GM12878 (cell line): ENCODE measurements around the gene BNC2. TPM values are rescaled to one million over a fixed set of nuclear protein-coding genes. Genes with fewer than 3 reads are reported as not detected.

Experiments used
- ATAC-seq: fragments of 200-7000 bp; cut with Tn5 transposase; 3 replicates; pipeline ENCODE4 v1.9.1; 2020; ENCODE audit warnings: mild to moderate bottlenecking, moderate library complexity
- BruUV-seq: library from RNA; stranded (reverse); fragments of 400-500 nt; replicated peaks from 2 replicates; lab custom pipeline; 2021; lab: Mats Ljungman, UMichigan
- CTCF ChIA-PET: fragments of 300-600 bp; sonication (Branson Sonifier 250); formaldehyde crosslinking; extraction: SDS; loops from one replicate; lab custom pipeline; 2021; ENCODE audit warnings: inconsistent platforms; lab: Yijun Ruan, JAX
- POLR2A ChIA-PET: fragments of 350-600 bp; formaldehyde crosslinking; extraction: SDS; loops from one replicate; lab custom pipeline; 2021; ENCODE audit warnings: inconsistent platforms; lab: Charles Lee
- RAD21 ChIA-PET: fragments of 300-600 bp; sonication (Branson Sonifier 250); formaldehyde crosslinking; loops from one replicate; lab custom pipeline; 2023; ENCODE audit warnings: antibody characterized with exemption; ENCODE audit not compliant: unreplicated experiment; lab: Charles Lee
- SMC1A ChIA-PET: fragments of 300-600 bp; sonication (Branson Sonifier 250); formaldehyde crosslinking; loops from one replicate; lab custom pipeline; 2023; ENCODE audit not compliant: unreplicated experiment, uncharacterized antibody; lab: Charles Lee
- DNase-seq: peaks from one replicate; pipeline ENCODE4 v3.0.0-alpha.2; 2011; ENCODE audit warnings: low read depth, low spot score
- FAIRE-seq: peaks from 3 replicates; lab custom pipeline; 2011; peaks lifted over from hg19 to GRCh38; lab: Jason Lieb, UNC
- H2AFZ ChIP-seq: 2 replicates; pipeline ENCODE4 v1.6.0; 2011; ENCODE audit warnings: low read depth, low read length, control low read depth; ENCODE audit not compliant: control insufficient read depth
- H3K27ac ChIP-seq: 2 replicates; pipeline ENCODE4 v1.5.1; 2011; ENCODE audit warnings: control low read depth; ENCODE audit not compliant: control insufficient read depth, insufficient read depth
- H3K27me3 ChIP-seq, 2 experiments: replicated peaks in 1 of 2; 2 replicates each; pipeline versions ENCODE4 v1.6.0 to v1.6.1; 2011; ENCODE audit warnings: low read length in 1 of 2; ENCODE audit not compliant: control insufficient read depth in 2 of 2, insufficient read depth in 2 of 2
- H3K36me3 ChIP-seq, 2 experiments: 2 replicates each; pipeline ENCODE4 v1.5.1; 2011; ENCODE audit warnings: low read length in 1 of 2; ENCODE audit not compliant: control insufficient read depth in 2 of 2, insufficient read depth in 2 of 2
- H3K4me1 ChIP-seq: 2 replicates; pipeline ENCODE4 v1.6.1; 2011; ENCODE audit warnings: mild to moderate bottlenecking, low read length, moderate library complexity, mixed read lengths; ENCODE audit not compliant: control insufficient read depth, insufficient read depth
- H3K4me2 ChIP-seq: 2 replicates; pipeline ENCODE4 v1.6.0; 2011; ENCODE audit warnings: control low read depth; ENCODE audit not compliant: control insufficient read depth, insufficient read depth
- H3K4me3 ChIP-seq: fragments of 200-600 bp; sonication (generic); 2 replicates; pipeline ENCODE4 v1.5.1; 2016
- H3K79me2 ChIP-seq: 2 replicates; pipeline ENCODE4 v1.6.0; 2011; ENCODE audit warnings: low read length; ENCODE audit not compliant: control insufficient read depth, insufficient read depth
- H3K9ac ChIP-seq: 2 replicates; pipeline ENCODE4 v1.8.0; 2011; ENCODE audit warnings: low read length, control low read depth, mixed read lengths; ENCODE audit not compliant: control insufficient read depth, insufficient read depth
- H3K9me3 ChIP-seq: replicated peaks from 3 replicates; pipeline ENCODE4 v1.5.1; 2011; ENCODE audit warnings: mild to moderate bottlenecking, low read length; ENCODE audit not compliant: control insufficient read depth, insufficient read depth
- H4K20me1 ChIP-seq: 2 replicates; pipeline ENCODE4 v1.6.0; 2011; ENCODE audit not compliant: control insufficient read depth, insufficient read depth
- CHD2 ChIP-seq: IDR thresholded peaks from 2 replicates; pipeline ENCODE4 v1.6.1; 2011; ENCODE audit warnings: low read depth, low read length, improper control_type of control experiment, borderline replicate concordance
- EED ChIP-seq: sonication (generic); IDR thresholded peaks from 2 replicates; pipeline ENCODE4 v1.6.1; 2016; ENCODE audit warnings: antibody characterized with exemption, low read depth
- EP300 ChIP-seq, 2 experiments: fragments of 150-350 bp in 1 of 2; IDR thresholded peaks; 2 replicates each; pipeline ENCODE4 v1.6.1; 2011 to 2012; ENCODE audit warnings: low read depth in 2 of 2, low read length in 2 of 2, borderline replicate concordance in 1 of 2, improper control_type of control experiment in 1 of 2, inconsistent platforms in 1 of 2; ENCODE audit not compliant: control insufficient read depth in 1 of 2
- ETV6 ChIP-seq, 2 experiments: fragments of 450-650 bp in 1 of 2; IDR thresholded peaks in 1 of 2; conservative IDR thresholded peaks in 1 of 2; 2 replicates each; pipeline ENCODE4 v1.6.1; 2014; ENCODE audit warnings: antibody characterized with exemption in 1 of 2, borderline replicate concordance in 1 of 2, low read depth in 1 of 2, mild to moderate bottlenecking in 1 of 2, moderate library complexity in 1 of 2
- EZH2 ChIP-seq: IDR thresholded peaks from 2 replicates; pipeline ENCODE4 v1.6.1; 2012; ENCODE audit warnings: low read depth, mild to moderate bottlenecking, control low read depth, inconsistent platforms, low read length, borderline replicate concordance; ENCODE audit not compliant: control insufficient read depth
- FOXM1 ChIP-seq: IDR thresholded peaks from 2 replicates; pipeline ENCODE4 v1.6.1; 2012; ENCODE audit warnings: low read depth, mild to moderate bottlenecking, inconsistent platforms, low read length, moderate library complexity
- HDAC6 ChIP-seq: fragments of 200-600 bp; sonication (generic); IDR thresholded peaks from one replicate; pipeline ENCODE4 v1.8.0; 2017; ENCODE audit warnings: antibody characterized with exemption; ENCODE audit not compliant: unreplicated experiment
- MYB ChIP-seq: fragments of 150-350 bp; IDR thresholded peaks from 2 replicates; pipeline ENCODE4 v1.6.1; 2014; ENCODE audit warnings: mild to moderate bottlenecking, low read depth, low read length, borderline replicate concordance
- NFXL1 ChIP-seq: fragments of 450-650 bp; IDR thresholded peaks from 2 replicates; pipeline ENCODE4 v1.6.1; 2017; ENCODE audit warnings: antibody characterized with exemption, mild to moderate bottlenecking, borderline replicate concordance
- POU2F2 ChIP-seq: IDR thresholded peaks from 3 replicates; pipeline ENCODE4 v1.6.1; 2011; ENCODE audit warnings: low read depth, mild to moderate bottlenecking, low read length, borderline replicate concordance
- SMAD5 ChIP-seq: IDR thresholded peaks from 2 replicates; pipeline ENCODE4 v1.6.1; 2016; ENCODE audit warnings: antibody characterized with exemption, low read depth
- WGBS: methylation state at CpG from one replicate; pipeline ENCODE4 v1.1.6; 2016; ENCODE audit warnings: low lambda C conversion rate; ENCODE audit not compliant: insufficient replicate concordance, insufficient coverage; ENCODE audit errors: missing lambda C conversion rate; 5-methylcytosine and 5-hydroxymethylcytosine counted together
- in situ Hi-C: fragments of 300-500 bp; cut with MboI; formaldehyde crosslinking; loops from 9 replicates; pipeline ENCODE4 v1.14.3; 2018; ENCODE audit warnings: mixed read lengths
- intact Hi-C: fragments of 100-400 bp; cut with micrococcal nuclease; formaldehyde crosslinking; loops from one replicate; pipeline ENCODE4 v1.14.2; 2022; ENCODE audit not compliant: unreplicated experiment
- polyA plus RNA-seq, 11 experiments: library from polyadenylated mRNA; depleted of rRNA in 4 of 11; unstranded in 6 of 11; stranded (reverse) in 5 of 11; fragments of >200 nt; fragmentation: Nextera tagmentation in 4 of 11; fragmentation: Illumina TruSeq in 1 of 11; extraction: Ambion mirVana in 4 of 11; extraction: Trizol in 1 of 11; gene quantifications; 1 replicate in 1 of 11; 2 replicates in 10 of 11; pipeline versions ENCODE4 v1.2.1 to v1.2.3, GENCODE V29; 2011 to 2016; ENCODE audit warnings: inconsistent platforms in 2 of 11, missing spikeins in 2 of 11, low read depth in 1 of 11
- total RNA-seq, 4 experiments: library from RNA; depleted of rRNA in 3 of 4; stranded (reverse); fragments of >200 nt in 3 of 4; fragmentation: Illumina TruSeq in 1 of 4; extraction: Trizol in 1 of 4; gene quantifications; 2 replicates each; pipeline versions ENCODE4 v1.2.1 to v1.2.3, GENCODE V29; 2013 to 2021
- TF ChIP-seq, protein P1 (sequence below): fragments of 450-650 bp; IDR thresholded peaks from 2 replicates; pipeline ENCODE4 v1.6.1; 2016; ENCODE audit warnings: mild to moderate bottlenecking
- TF ChIP-seq, protein P2 (sequence below): fragments of 450-650 bp; formaldehyde crosslinking; IDR thresholded peaks from 2 replicates; pipeline ENCODE4 v1.5.0; 2022; ENCODE audit warnings: mild to moderate bottlenecking, missing genetic modification characterization
- TF ChIP-seq, protein P3 (sequence below): fragments of 450-650 bp; IDR thresholded peaks from 2 replicates; pipeline ENCODE4 v1.6.1; 2017; ENCODE audit warnings: mild to moderate bottlenecking, moderate library complexity

Gene BNC2
- total and polyA plus RNA-seq, 10 of the 15 experiments (the other 5 are each of a cell fraction or from before 2014, with no cell fraction given) = 0.05 to 14.5 (median 0.26) TPM

DNA sequence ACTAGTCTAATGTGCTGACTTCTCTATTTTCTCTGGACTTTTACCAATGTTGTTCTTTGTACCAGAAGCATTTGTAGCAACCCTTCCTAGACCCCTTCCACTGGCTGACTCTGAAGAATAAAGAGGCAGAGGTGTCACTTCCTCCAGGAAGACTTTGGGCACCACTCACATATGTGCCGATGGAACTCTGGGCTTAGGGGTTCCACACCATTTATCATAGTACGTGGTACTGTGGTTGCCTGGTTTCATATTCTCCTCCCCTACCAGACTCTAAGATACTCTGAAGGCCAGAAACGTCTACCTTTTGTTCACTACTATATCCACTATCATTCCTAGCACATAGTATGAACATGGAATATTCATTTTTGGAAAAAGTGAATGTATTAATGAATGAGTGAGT is 88.0 kb downstream of the BNC2 start (continued):
- TF ChIP-seq, protein P1, sequence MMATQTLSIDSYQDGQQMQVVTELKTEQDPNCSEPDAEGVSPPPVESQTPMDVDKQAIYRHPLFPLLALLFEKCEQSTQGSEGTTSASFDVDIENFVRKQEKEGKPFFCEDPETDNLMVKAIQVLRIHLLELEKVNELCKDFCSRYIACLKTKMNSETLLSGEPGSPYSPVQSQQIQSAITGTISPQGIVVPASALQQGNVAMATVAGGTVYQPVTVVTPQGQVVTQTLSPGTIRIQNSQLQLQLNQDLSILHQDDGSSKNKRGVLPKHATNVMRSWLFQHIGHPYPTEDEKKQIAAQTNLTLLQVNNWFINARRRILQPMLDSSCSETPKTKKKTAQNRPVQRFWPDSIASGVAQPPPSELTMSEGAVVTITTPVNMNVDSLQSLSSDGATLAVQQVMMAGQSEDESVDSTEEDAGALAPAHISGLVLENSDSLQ = no peak
- TF ChIP-seq FOXM1 (no peak), EZH2 (no peak), SMAD5 (no peak), EED (no peak), NFXL1 (no peak), CHD2 (no peak), POU2F2 (no peak), HDAC6 (no peak)

DNA sequence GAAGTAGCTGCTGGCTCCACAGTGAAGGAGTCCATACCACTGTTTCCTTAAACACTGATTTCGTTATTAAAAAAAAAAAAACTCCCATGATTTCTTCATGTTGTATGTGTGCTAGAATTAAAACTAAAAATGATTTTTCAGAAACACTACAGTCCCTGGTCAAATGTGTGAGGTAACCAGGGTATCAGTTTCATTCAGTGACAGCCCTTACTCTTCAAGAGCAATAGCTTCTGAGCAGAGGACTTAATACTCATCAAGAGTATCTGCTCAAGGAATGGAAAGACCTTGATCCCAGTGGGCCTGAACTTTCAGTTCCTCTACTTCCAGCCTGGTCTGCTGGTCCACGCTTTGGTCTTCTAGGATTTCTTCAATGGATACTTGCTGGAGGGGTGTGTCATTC is 95.1 kb downstream of the BNC2 start:
- intact Hi-C loops = no loop called here
- SMC1A ChIA-PET = no interaction called here
- no TSS peak for BruUV-seq
- Histone ChIP-seq H3K4me1 (no peaks in the 10 kb centered on the region), H3K36me3 (no peaks in the 10 kb centered on the region), H3K79me2 (no peaks in the 10 kb centered on the region), H2AFZ (no peak overlapping the region), H3K27ac (no peak overlapping the region), H4K20me1 (no peaks in the 10 kb centered on the region), H3K4me3 (no peak overlapping the region), H3K4me2 (no peak overlapping the region), H3K27me3 (no peaks in the 10 kb centered on the region), H3K9me3 (no peaks in the 10 kb centered on the region), H3K9ac (no peak overlapping the region)
- RAD21 ChIA-PET = no interaction called here
- POLR2A ChIA-PET = no interaction called here
- FAIRE-seq (no peak), ATAC-seq (peak; percentile 74), DNase-seq (no peak)
- CTCF ChIA-PET = no interaction called here
- WGBS = 26% methylated on average over 2 of the region's 2 CpGs
- in situ Hi-C loops = no loop called here
- TF ChIP-seq EP300 (IDR thresholded peaks at IDR 0.05; ENCODE audit: borderline replicate concordance in 1 of 2, control insufficient read depth in 1 of 2, low read depth in 2 of 2, low read length in 2 of 2) (no peak), MYB (no peak), ETV6 (conservative IDR thresholded peaks at IDR 0.05 in 1 of 2, IDR thresholded peaks at IDR 0.05 in 1 of 2; ENCODE audit: borderline replicate concordance in 1 of 2, low read depth in 1 of 2) (no peak)
- TF ChIP-seq, protein P2, sequence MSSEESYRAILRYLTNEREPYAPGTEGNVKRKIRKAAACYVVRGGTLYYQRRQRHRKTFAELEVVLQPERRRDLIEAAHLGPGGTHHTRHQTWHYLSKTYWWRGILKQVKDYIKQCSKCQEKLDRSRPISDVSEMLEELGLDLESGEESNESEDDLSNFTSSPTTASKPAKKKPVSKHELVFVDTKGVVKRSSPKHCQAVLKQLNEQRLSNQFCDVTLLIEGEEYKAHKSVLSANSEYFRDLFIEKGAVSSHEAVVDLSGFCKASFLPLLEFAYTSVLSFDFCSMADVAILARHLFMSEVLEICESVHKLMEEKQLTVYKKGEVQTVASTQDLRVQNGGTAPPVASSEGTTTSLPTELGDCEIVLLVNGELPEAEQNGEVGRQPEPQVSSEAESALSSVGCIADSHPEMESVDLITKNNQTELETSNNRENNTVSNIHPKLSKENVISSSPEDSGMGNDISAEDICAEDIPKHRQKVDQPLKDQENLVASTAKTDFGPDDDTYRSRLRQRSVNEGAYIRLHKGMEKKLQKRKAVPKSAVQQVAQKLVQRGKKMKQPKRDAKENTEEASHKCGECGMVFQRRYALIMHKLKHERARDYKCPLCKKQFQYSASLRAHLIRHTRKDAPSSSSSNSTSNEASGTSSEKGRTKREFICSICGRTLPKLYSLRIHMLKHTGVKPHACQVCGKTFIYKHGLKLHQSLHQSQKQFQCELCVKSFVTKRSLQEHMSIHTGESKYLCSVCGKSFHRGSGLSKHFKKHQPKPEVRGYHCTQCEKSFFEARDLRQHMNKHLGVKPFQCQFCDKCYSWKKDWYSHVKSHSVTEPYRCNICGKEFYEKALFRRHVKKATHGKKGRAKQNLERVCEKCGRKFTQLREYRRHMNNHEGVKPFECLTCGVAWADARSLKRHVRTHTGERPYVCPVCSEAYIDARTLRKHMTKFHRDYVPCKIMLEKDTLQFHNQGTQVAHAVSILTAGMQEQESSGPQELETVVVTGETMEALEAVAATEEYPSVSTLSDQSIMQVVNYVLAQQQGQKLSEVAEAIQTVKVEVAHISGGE = no peak
- TF ChIP-seq, protein P3, sequence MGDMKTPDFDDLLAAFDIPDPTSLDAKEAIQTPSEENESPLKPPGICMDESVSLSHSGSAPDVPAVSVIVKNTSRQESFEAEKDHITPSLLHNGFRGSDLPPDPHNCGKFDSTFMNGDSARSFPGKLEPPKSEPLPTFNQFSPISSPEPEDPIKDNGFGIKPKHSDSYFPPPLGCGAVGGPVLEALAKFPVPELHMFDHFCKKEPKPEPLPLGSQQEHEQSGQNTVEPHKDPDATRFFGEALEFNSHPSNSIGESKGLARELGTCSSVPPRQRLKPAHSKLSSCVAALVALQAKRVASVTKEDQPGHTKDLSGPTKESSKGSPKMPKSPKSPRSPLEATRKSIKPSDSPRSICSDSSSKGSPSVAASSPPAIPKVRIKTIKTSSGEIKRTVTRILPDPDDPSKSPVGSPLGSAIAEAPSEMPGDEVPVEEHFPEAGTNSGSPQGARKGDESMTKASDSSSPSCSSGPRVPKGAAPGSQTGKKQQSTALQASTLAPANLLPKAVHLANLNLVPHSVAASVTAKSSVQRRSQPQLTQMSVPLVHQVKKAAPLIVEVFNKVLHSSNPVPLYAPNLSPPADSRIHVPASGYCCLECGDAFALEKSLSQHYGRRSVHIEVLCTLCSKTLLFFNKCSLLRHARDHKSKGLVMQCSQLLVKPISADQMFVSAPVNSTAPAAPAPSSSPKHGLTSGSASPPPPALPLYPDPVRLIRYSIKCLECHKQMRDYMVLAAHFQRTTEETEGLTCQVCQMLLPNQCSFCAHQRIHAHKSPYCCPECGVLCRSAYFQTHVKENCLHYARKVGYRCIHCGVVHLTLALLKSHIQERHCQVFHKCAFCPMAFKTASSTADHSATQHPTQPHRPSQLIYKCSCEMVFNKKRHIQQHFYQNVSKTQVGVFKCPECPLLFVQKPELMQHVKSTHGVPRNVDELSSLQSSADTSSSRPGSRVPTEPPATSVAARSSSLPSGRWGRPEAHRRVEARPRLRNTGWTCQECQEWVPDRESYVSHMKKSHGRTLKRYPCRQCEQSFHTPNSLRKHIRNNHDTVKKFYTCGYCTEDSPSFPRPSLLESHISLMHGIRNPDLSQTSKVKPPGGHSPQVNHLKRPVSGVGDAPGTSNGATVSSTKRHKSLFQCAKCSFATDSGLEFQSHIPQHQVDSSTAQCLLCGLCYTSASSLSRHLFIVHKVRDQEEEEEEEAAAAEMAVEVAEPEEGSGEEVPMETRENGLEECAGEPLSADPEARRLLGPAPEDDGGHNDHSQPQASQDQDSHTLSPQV = no peak
